ENCODE measurements around the gene AKAP1. TPM values are rescaled to one million over a fixed set of nuclear protein-coding genes. Genes with fewer than 3 reads are reported as not detected.
"Not testable (repeated sequence)": the region's sequence is repeated elsewhere in the genome, so short reads cannot be mapped to it uniquely, and the experiment has no call there.

AKAP1 gene
- polyA plus RNA-seq, 3 donors: 10.6 to 49.3 (median 23.9) TPM

DNA sequence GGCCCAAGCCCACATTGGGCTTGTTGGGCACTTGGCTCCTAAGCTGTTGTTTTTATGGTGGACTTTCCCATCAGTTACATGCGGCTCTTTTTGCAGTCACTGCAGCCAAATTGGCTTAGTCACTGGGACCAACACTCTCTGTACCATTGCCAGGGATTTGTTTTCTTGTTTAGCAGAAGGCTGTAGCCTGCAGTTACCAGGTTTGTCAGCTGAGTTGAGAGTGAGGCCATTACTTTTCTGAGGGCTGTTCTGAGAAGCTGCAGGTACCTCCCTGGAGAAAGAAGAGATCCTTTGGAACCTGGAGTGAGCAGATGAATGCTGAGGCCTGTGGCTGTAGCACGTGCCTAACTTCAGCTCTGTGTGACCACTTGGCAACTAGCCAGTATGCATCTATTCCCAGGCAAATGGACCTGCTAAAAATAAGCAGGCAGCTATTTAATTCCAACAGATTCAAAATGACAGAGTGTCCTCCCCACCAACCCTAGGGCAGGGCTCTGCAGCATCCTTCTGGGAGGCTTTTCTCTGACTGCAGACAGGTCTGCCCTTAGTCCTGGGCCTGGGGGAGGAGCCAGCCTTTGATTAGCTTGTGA, 12.9 kb downstream of the AKAP1 start:
- WGBS, 3 donors: 5 to 47% (median 33%) methylated on average over 2 of the region's 2 CpGs
- no peak overlapping the region for H3K27ac ChIP-seq (ENCODE audit: low read depth, low read length)

- 48 to 86% (median 82%) methylated on average over 3 of the region's 3 CpGs for WGBS, 3 donors
These were observed 14.1 kb downstream of the AKAP1 start for GRCh38 chr17:57099165-57099564.

DNA sequence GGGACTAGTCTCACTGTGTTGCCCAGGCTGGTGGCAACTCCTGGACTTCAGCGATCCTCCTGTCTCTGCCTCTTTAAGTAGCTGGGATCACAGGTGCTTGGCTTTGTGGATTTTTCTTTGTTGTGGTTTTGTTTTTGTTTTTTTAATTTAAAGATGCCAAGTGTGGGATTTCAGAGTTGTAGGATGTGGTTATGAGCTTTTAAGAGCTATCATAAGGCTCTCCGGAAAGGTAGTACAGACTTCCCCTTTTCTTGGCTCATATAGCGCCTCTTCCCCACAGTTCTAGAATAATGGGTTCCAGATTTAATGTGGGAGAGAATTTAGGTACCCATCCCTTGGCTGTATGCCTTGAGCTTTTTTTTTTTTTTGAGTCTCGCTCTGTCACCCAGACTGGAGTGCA, 17.1 kb downstream of the AKAP1 start:
- no peak overlapping the region for H3K27ac ChIP-seq (ENCODE audit: low read depth, low read length)
- 68 to 96% (median 82%) methylated on average over 4 of the region's 4 CpGs for WGBS, 3 donors

More at GRCh38 chr17:57099165-57099564, 14.1 kb downstream of the AKAP1 start:
- H3K27ac ChIP-seq (ENCODE audit: low read depth, low read length): no peak overlapping the region

DNA sequence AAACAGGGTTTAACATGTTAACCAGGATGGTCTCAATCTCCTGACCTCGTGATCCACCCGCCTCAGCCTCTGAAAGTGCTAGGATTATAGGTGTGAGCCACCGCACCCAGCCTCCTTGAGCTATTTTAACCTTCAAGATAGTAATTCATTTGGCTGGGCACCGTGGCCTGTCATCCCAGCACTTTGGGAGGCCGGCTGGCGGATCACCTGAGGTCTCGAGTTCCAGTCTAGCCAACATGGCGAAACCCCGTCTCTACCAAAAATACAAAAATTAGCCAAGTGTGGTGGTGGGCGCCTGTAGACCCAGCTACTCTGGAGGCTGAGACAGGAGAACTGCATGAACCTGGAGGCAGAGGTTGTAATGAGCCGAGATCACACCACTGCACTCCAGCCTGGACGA, 17.6 kb downstream of the AKAP1 start:
- WGBS, 3 donors: 89 to 95% (median 94%) methylated on average over 12 of the region's 12 CpGs
- H3K27ac ChIP-seq (ENCODE audit: low read depth, low read length): not testable (repeated sequence)

GRCh38 chr17:57104461-57105175, 19.6 kb downstream of the AKAP1 start:
- WGBS, 3 donors: 81 to 83% (median 82%) methylated on average over 7 of the region's 7 CpGs
- H3K27ac ChIP-seq (ENCODE audit: low read depth, low read length): no peak overlapping the region

- H3K27ac ChIP-seq (ENCODE audit: low read depth, low read length): no peak overlapping the region
- WGBS, 3 donors: 86 to 90% (median 86%) methylated on average over 8 of the region's 8 CpGs
These were observed 20.5 kb downstream of the AKAP1 start for GRCh38 chr17:57105591-57105990.

- H3K27ac ChIP-seq (ENCODE audit: low read depth, low read length): no peak overlapping the region
- WGBS, 3 donors: 72 to 90% (median 89%) methylated on average over 17 of the region's 17 CpGs
These were observed 21.2 kb downstream of the AKAP1 start for GRCh38 chr17:57106107-57106835.

DNA sequence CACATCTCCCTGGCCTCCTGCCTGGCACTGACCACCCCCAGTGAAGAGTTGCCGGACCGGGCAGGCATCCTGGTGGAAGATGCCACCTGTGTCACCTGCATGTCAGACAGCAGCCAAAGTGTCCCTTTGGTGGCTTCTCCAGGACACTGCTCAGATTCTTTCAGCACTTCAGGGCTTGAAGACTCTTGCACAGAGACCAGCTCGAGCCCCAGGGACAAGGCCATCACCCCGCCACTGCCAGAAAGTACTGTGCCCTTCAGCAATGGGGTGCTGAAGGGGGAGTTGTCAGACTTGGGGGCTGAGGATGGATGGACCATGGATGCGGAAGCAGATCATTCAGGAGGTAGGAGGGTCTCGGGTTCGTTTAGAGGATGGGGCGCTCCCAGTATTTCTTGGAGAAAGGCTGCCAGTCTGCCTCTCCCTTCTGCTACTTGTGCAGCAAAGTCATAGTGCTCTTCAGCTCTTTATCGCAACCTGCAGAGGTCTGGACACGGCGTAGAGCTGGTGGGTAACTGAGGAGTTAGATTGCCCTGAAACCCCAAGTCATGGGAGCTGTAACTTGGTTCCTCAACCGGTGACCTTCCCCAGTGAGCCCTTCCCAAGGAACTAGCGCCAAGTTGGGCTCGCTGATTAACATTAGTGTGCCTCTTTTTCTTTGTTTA, 21.9 kb downstream of the AKAP1 start:
- no peak overlapping the region for H3K27ac ChIP-seq (ENCODE audit: low read depth, low read length)
- 91 to 93% (median 92%) methylated on average over 14 of the region's 14 CpGs for WGBS, 3 donors

- WGBS, 3 donors: 80 to 87% (median 81%) methylated on average over 12 of the region's 12 CpGs
- H3K27ac ChIP-seq (ENCODE audit: low read depth, low read length): no peak overlapping the region
These were observed 22.6 kb downstream of the AKAP1 start for GRCh38 chr17:57107498-57108101.

GRCh38 chr17:57108671-57109392, 23.8 kb downstream of the AKAP1 start:
- H3K27ac ChIP-seq (ENCODE audit: low read depth, low read length): no peak overlapping the region
- WGBS, 3 donors: 81 to 84% (median 84%) methylated on average over 12 of the region's 12 CpGs

- H3K27ac ChIP-seq (ENCODE audit: low read depth, low read length): no peak overlapping the region
- 62 to 81% (median 76%) methylated on average over 14 of the region's 14 CpGs for WGBS, 3 donors
These were observed 24.5 kb downstream of the AKAP1 start for GRCh38 chr17:57109393-57110151.

GRCh38 chr17:57110152-57110542, 25.1 kb downstream of the AKAP1 start:
- 44 to 68% (median 55%) methylated on average over 5 of the region's 5 CpGs for WGBS, 3 donors
- H3K27ac ChIP-seq (ENCODE audit: low read depth, low read length): no peak overlapping the region

- 42 to 74% (median 64%) methylated on average over 12 of the region's 12 CpGs for WGBS, 3 donors
- no peak overlapping the region for H3K27ac ChIP-seq (ENCODE audit: low read depth, low read length)
These were observed 25.7 kb downstream of the AKAP1 start for GRCh38 chr17:57110579-57111325.

DNA sequence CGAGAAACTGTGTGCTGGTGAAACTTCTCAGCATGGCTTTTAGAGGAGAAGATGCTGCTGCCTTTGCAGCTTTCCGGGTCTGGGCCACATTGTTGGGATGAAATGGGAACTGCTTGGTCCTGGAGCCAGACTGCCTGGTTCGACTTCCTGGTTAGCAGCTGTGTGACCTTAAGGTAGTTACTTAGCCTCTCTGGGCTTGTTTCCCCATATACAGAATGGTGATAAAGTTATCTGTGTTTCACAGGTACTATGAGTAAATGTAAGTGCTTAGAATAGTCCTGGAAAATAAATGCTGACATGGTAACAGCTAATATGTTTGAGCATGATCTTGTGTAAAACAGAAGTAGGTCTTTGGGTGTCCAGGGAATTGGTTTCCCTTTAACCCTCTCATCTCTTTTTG, 26.3 kb downstream of the AKAP1 start:
- WGBS, 3 donors: 65 to 77% (median 75%) methylated on average over 3 of the region's 3 CpGs
- H3K27ac ChIP-seq (ENCODE audit: low read depth, low read length): no peak overlapping the region

GRCh38 chr17:57113011-57113410, 28.0 kb downstream of the AKAP1 start:
- 71 to 86% (median 83%) methylated on average over 6 of the region's 6 CpGs for WGBS, 3 donors
- H3K27ac ChIP-seq (ENCODE audit: low read depth, low read length): no peak overlapping the region

- no peak overlapping the region for H3K27ac ChIP-seq (ENCODE audit: low read depth, low read length)
- 91 to 96% (median 94%) methylated on average over 3 of the region's 3 CpGs for WGBS, 3 donors
These were observed 28.6 kb downstream of the AKAP1 start for GRCh38 chr17:57113656-57114055.

Data from adipose tissue (tissue), 3 donors.